HepG2 (cell line): ENCODE results near the gene DRAXIN. TPM values are rescaled to one million over a fixed set of nuclear protein-coding genes. Genes with fewer than 3 reads are reported as not detected.
A peak's percentile ranks its signal among the peaks of the same experiment; 100 is the strongest.

Source experiments
- ARID4A ChIP-seq: sonication (generic); formaldehyde crosslinking; IDR thresholded peaks from 2 replicates; pipeline ENCODE4 v1.5.0; 2020; ENCODE audit warnings: mild to moderate bottlenecking, missing genetic modification reagents, borderline replicate concordance
- CEBPG ChIP-seq: IDR thresholded peaks from 2 replicates; pipeline ENCODE4 v1.6.1; 2016
- CREM ChIP-seq, 2 experiments: sonication (generic) in 1 of 2; formaldehyde crosslinking in 1 of 2; IDR thresholded peaks; 2 replicates each; pipeline versions ENCODE4 v1.4.0 to v1.6.1; 2016 to 2020; ENCODE audit warnings: antibody characterized with exemption in 1 of 2, mild to moderate bottlenecking in 1 of 2, missing genetic modification reagents in 1 of 2
- HDAC1 ChIP-seq: sonication (generic); formaldehyde crosslinking; IDR thresholded peaks from 2 replicates; pipeline ENCODE4 v1.5.1; 2020; ENCODE audit warnings: mild to moderate bottlenecking, missing genetic modification reagents
- HNRNPL ChIP-seq: fragments of 200-400 bp; formaldehyde crosslinking; IDR thresholded peaks from 2 replicates; pipeline ENCODE4 v1.6.1; 2017; ENCODE audit warnings: mild to moderate bottlenecking, low read depth, low read length
- HOXA5 ChIP-seq: sonication (generic); formaldehyde crosslinking; IDR thresholded peaks from 2 replicates; pipeline ENCODE4 v1.4.0; 2020; ENCODE audit warnings: missing genetic modification reagents
- MYPOP ChIP-seq: sonication (generic); formaldehyde crosslinking; IDR thresholded peaks from 2 replicates; pipeline ENCODE4 v1.8.1; 2023; ENCODE audit warnings: mild to moderate bottlenecking, moderate library complexity, missing genetic modification reagents
- SAP130 ChIP-seq: IDR thresholded peaks from 2 replicates; pipeline ENCODE4 v1.6.1; 2016; ENCODE audit warnings: low read depth
- SMYD3 ChIP-seq: sonication (generic); formaldehyde crosslinking; IDR thresholded peaks from 2 replicates; pipeline ENCODE4 v1.8.1; 2023; ENCODE audit warnings: mild to moderate bottlenecking, missing genetic modification reagents
- YEATS2 ChIP-seq: sonication (generic); formaldehyde crosslinking; IDR thresholded peaks from 2 replicates; pipeline ENCODE4 v1.4.0; 2020; ENCODE audit warnings: missing genetic modification reagents, borderline replicate concordance
- ZBED4 ChIP-seq: sonication (generic); formaldehyde crosslinking; IDR thresholded peaks from 2 replicates; pipeline ENCODE4 v1.4.0; 2020; ENCODE audit warnings: missing genetic modification reagents, borderline replicate concordance
- ZMYM3 ChIP-seq: sonication (generic); formaldehyde crosslinking; IDR thresholded peaks from 2 replicates; pipeline ENCODE4 v1.5.1; 2020; ENCODE audit warnings: mild to moderate bottlenecking, missing genetic modification reagents
- ZNF598 ChIP-seq: sonication (generic); formaldehyde crosslinking; IDR thresholded peaks from 2 replicates; pipeline ENCODE4 v1.5.1; 2020; ENCODE audit warnings: mild to moderate bottlenecking, missing genetic modification reagents, borderline replicate concordance
- ZNF720 ChIP-seq: sonication (generic); formaldehyde crosslinking; IDR thresholded peaks from 2 replicates; pipeline ENCODE4 v1.4.0; 2020; ENCODE audit warnings: missing genetic modification reagents
- ZSCAN31 ChIP-seq: sonication (generic); formaldehyde crosslinking; IDR thresholded peaks from 2 replicates; pipeline ENCODE4 v1.5.0; 2020; ENCODE audit warnings: low read depth, mild to moderate bottlenecking, missing genetic modification reagents
- polyA plus RNA-seq, 8 experiments: library from polyadenylated mRNA; depleted of rRNA in 3 of 8; stranded (reverse) in 7 of 8; unstranded in 1 of 8; fragments of >200 nt; fragmentation: Illumina TruSeq in 4 of 8; extraction: Trizol in 4 of 8; gene quantifications; 2 replicates each; pipeline versions ENCODE4 v1.2.1 to v1.2.3, GENCODE V29; 2011 to 2016; ENCODE audit warnings: low read depth in 4 of 8, missing spikeins in 1 of 8, mixed read lengths in 1 of 8; ENCODE audit not compliant: insufficient read depth in 1 of 8
- total RNA-seq, 5 experiments: library from RNA; depleted of rRNA; stranded (reverse); fragments of >200 nt; fragmentation: Illumina TruSeq; extraction: Trizol; gene quantifications; 2 replicates each; pipeline ENCODE4 v1.2.3, GENCODE V29; 2016; ENCODE audit warnings: low read depth in 1 of 5
- TF ChIP-seq, protein P1 (sequence below): sonication (generic); formaldehyde crosslinking; IDR thresholded peaks from 2 replicates; pipeline ENCODE4 v1.4.0; 2020; ENCODE audit warnings: missing genetic modification reagents, mild to moderate bottlenecking, borderline replicate concordance

The DRAXIN gene
- total and polyA plus RNA-seq, 2 of the 13 experiments (the other 11 are each of a cell fraction or from before 2014, with no cell fraction given) = 0.02 TPM; not detected in 1

GRCh38 chr1:11671544-11672286 is 19.8 kb upstream of the DRAXIN start (continued):
- TF ChIP-seq ARID4A = peak; percentile 42; the same call in 1 of the 2 replicates
- peak; percentile 90; the same call in 1 of the 2 replicates for TF ChIP-seq ZBED4 (CRISPR knock-in tag)
- TF ChIP-seq YEATS2 (CRISPR knock-in tag) = no peak
- peak; percentile 60; the same call in 1 of the 2 replicates for TF ChIP-seq MYPOP
- TF ChIP-seq CREM (IDR thresholded peaks at IDR 0.05) = peak; percentile 62; the same call in 1 of the 2 replicates
- TF ChIP-seq CREM (CRISPR knock-in tag; IDR thresholded peaks at IDR 0.05) = no peak
- TF ChIP-seq CEBPG (CRISPR knock-in tag) = 0 out of 2 replicates have a peak, but pooled peaks have one; percentile 24
- TF ChIP-seq SAP130 = peak; percentile 62
- TF ChIP-seq HOXA5 (CRISPR knock-in tag) = 0 out of 2 replicates have a peak, but pooled peaks have one; percentile 26
- TF ChIP-seq ZNF720 (CRISPR knock-in tag) = no peak
- 0 out of 2 replicates have a peak, but pooled peaks have one; percentile 50 for TF ChIP-seq SMYD3
- TF ChIP-seq, protein P1, sequence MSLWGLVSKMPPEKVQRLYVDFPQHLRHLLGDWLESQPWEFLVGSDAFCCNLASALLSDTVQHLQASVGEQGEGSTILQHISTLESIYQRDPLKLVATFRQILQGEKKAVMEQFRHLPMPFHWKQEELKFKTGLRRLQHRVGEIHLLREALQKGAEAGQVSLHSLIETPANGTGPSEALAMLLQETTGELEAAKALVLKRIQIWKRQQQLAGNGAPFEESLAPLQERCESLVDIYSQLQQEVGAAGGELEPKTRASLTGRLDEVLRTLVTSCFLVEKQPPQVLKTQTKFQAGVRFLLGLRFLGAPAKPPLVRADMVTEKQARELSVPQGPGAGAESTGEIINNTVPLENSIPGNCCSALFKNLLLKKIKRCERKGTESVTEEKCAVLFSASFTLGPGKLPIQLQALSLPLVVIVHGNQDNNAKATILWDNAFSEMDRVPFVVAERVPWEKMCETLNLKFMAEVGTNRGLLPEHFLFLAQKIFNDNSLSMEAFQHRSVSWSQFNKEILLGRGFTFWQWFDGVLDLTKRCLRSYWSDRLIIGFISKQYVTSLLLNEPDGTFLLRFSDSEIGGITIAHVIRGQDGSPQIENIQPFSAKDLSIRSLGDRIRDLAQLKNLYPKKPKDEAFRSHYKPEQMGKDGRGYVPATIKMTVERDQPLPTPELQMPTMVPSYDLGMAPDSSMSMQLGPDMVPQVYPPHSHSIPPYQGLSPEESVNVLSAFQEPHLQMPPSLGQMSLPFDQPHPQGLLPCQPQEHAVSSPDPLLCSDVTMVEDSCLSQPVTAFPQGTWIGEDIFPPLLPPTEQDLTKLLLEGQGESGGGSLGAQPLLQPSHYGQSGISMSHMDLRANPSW (CRISPR knock-in tag) = peak; percentile 77; the same call in 1 of the 2 replicates
- TF ChIP-seq ZSCAN31 (CRISPR knock-in tag) = peak; percentile 28; the same call in 1 of the 2 replicates
- peak; percentile 75 for TF ChIP-seq HDAC1 (CRISPR knock-in tag)
- 0 out of 2 replicates have a peak, but pooled peaks have one; percentile 22 for TF ChIP-seq ZNF598 (CRISPR knock-in tag)
- peak; percentile 72 for TF ChIP-seq ZMYM3 (CRISPR knock-in tag)
- peak; percentile 73; the same call in 1 of the 2 replicates for TF ChIP-seq HNRNPL
